WTC11 (cell line): ENCODE results near the gene SURF1. TPM values are rescaled to one million over a fixed set of nuclear protein-coding genes. Genes with fewer than 3 reads are reported as not detected.
A peak's percentile ranks its signal among the peaks of the same experiment; 100 is the strongest.

Source experiments
- ATAC-seq: fragments of 200-7000 bp; cut with Tn5 transposase; 2 replicates; pipeline ENCODE4 v1.10.0; 2021; ENCODE audit warnings: mild to moderate bottlenecking, moderate library complexity
- CTCF ChIA-PET: fragments of 300-600 bp; sonication (Branson Sonifier 250); formaldehyde crosslinking; loops from one replicate; lab custom pipeline; 2021; ENCODE audit warnings: antibody characterized with exemption; lab: Charles Lee
- POLR2A ChIA-PET: fragments of 350-600 bp; sonication (Branson Sonifier 250); formaldehyde crosslinking; loops from one replicate; lab custom pipeline; 2021; ENCODE audit warnings: antibody characterized with exemption; lab: Charles Lee
- DNase-seq: peaks from one replicate; pipeline ENCODE4 v3.0.0; 2021; ENCODE audit warnings: low spot score
- H3K27ac Mint-ChIP-seq: 2 replicates; pipeline ENCODE4 v1.8.0; 2021; ENCODE audit warnings: mixed read lengths
- H3K27me3 Mint-ChIP-seq: 2 replicates; pipeline ENCODE4 v1.8.0; 2021; ENCODE audit warnings: low read depth, mild to moderate bottlenecking, moderate library complexity, mixed read lengths
- H3K36me3 Mint-ChIP-seq: 2 replicates; pipeline ENCODE4 v1.8.0; 2021; ENCODE audit warnings: mixed read lengths
- H3K4me1 Mint-ChIP-seq: 2 replicates; pipeline ENCODE4 v1.8.0; 2022; ENCODE audit warnings: mixed read lengths
- H3K4me3 Mint-ChIP-seq: 2 replicates; pipeline ENCODE4 v1.8.0; 2021; ENCODE audit warnings: mild to moderate bottlenecking, moderate library complexity, mixed read lengths
- H3K9me3 Mint-ChIP-seq: 2 replicates; pipeline ENCODE4 v1.8.0; 2021; ENCODE audit warnings: mixed read lengths
- AR ChIP-seq: fragments of 250-450 bp; sonication (Bioruptor Pico); IDR thresholded peaks from 2 replicates; pipeline ENCODE4 v1.9.0; 2021; ENCODE audit warnings: mild to moderate bottlenecking
- CREB1 ChIP-seq: sonication (generic); formaldehyde crosslinking; IDR thresholded peaks from 2 replicates; pipeline ENCODE4 v1.8.0; 2023; ENCODE audit warnings: mild to moderate bottlenecking, missing genetic modification reagents
- CREM ChIP-seq: sonication (generic); formaldehyde crosslinking; IDR thresholded peaks from 2 replicates; pipeline ENCODE4 v1.8.1; 2022; ENCODE audit warnings: mild to moderate bottlenecking, missing genetic modification reagents, moderate library complexity
- ERG ChIP-seq: fragments of 250-450 bp; sonication (Bioruptor Pico); IDR thresholded peaks from 2 replicates; pipeline ENCODE4 v1.8.0; 2021; ENCODE audit warnings: mild to moderate bottlenecking
- FOXJ3 ChIP-seq: sonication (generic); formaldehyde crosslinking; IDR thresholded peaks from 2 replicates; pipeline ENCODE4 v1.9.0; 2021; ENCODE audit warnings: missing genetic modification reagents, mild to moderate bottlenecking, borderline replicate concordance
- FOXP1 ChIP-seq: sonication (generic); formaldehyde crosslinking; IDR thresholded peaks from 2 replicates; pipeline ENCODE4 v1.8.0; 2022; ENCODE audit warnings: missing genetic modification reagents, mild to moderate bottlenecking, moderate library complexity, borderline replicate concordance
- GRHL2 ChIP-seq: fragments of 250-450 bp; sonication (Bioruptor Pico); IDR thresholded peaks from 2 replicates; pipeline ENCODE4 v1.8.0; 2022; ENCODE audit warnings: mild to moderate bottlenecking, moderate library complexity; ENCODE audit not compliant: insufficient replicate concordance, severe bottlenecking
- HMGXB4 ChIP-seq: sonication (generic); formaldehyde crosslinking; IDR thresholded peaks from 2 replicates; pipeline ENCODE4 v1.8.1; 2023; ENCODE audit warnings: mild to moderate bottlenecking, moderate library complexity, missing genetic modification reagents
- JAZF1 ChIP-seq: fragments of 250-450 bp; sonication (Bioruptor Pico); IDR thresholded peaks from 2 replicates; pipeline ENCODE4 v1.9.0; 2021; ENCODE audit warnings: moderate library complexity, mild to moderate bottlenecking, inconsistent platforms
- MXD4 ChIP-seq: fragments of 250-450 bp; sonication (Bioruptor Pico); IDR thresholded peaks from 2 replicates; pipeline ENCODE4 v1.8.0; 2021; ENCODE audit warnings: mild to moderate bottlenecking, moderate library complexity, borderline replicate concordance
- SMAD3 ChIP-seq: sonication (generic); formaldehyde crosslinking; IDR thresholded peaks from 2 replicates; pipeline ENCODE4 v1.8.0; 2022; ENCODE audit warnings: missing genetic modification reagents, mild to moderate bottlenecking, borderline replicate concordance
- SMAD4 ChIP-seq: sonication (generic); formaldehyde crosslinking; IDR thresholded peaks from 2 replicates; pipeline ENCODE4 v1.8.0; 2022; ENCODE audit warnings: mild to moderate bottlenecking, missing genetic modification reagents
- SOX15 ChIP-seq: fragments of 250-450 bp; sonication (Bioruptor Pico); IDR thresholded peaks from 2 replicates; pipeline ENCODE4 v1.9.0; 2021; ENCODE audit warnings: mild to moderate bottlenecking
- ZNF138 ChIP-seq: sonication (generic); formaldehyde crosslinking; conservative IDR thresholded peaks from 2 replicates; pipeline ENCODE4 v1.8.1; 2022; ENCODE audit warnings: mild to moderate bottlenecking, moderate library complexity, missing genetic modification reagents
- ZNF232 ChIP-seq: sonication (generic); formaldehyde crosslinking; IDR thresholded peaks from 2 replicates; pipeline ENCODE4 v1.8.0; 2022; ENCODE audit warnings: mild to moderate bottlenecking, missing genetic modification reagents
- total RNA-seq: library from RNA; stranded (reverse); gene quantifications from 3 replicates; pipeline ENCODE4 v1.2.3, GENCODE V29; 2021
- TF ChIP-seq, protein P1 (sequence below): sonication (generic); formaldehyde crosslinking; IDR thresholded peaks from 2 replicates; pipeline ENCODE4 v1.8.0; 2023; ENCODE audit warnings: mild to moderate bottlenecking, missing genetic modification reagents
- TF ChIP-seq, protein P2 (sequence below): fragments of 250-450 bp; sonication (Bioruptor Pico); conservative IDR thresholded peaks from 2 replicates; pipeline ENCODE4 v1.9.0; 2021; ENCODE audit warnings: mild to moderate bottlenecking

The SURF1 gene
- total RNA-seq, 1 experiment from 2014 or later: 33.3 TPM

- Mint-ChIP-seq H3K4me1 (peaks cover 32% of the 10 kb centered on the region), H3K36me3 (peaks cover 47% of the 10 kb centered on the region), H3K27ac (no peak overlapping the region; the same call in 1 of the 2 replicates), H3K9me3 (no peaks in the 10 kb centered on the region), H3K27me3 (no peaks in the 10 kb centered on the region; the same call in 1 of the 2 replicates), H3K4me3 (no peak overlapping the region)
- CTCF ChIA-PET: interaction anchor here (7.9 kb wide), 1 partner anchor 11 kb away, joined by 74 read pairs; no protein-coding TSS in a partner anchor
- no peak for ATAC-seq
- TF ChIP-seq GRHL2 (CRISPR knock-in tag) (no peak), AR (CRISPR knock-in tag) (peak; percentile 67; the same call in 1 of the 2 replicates), SOX15 (CRISPR knock-in tag) (no peak), CREM (CRISPR knock-in tag) (no peak), MXD4 (CRISPR knock-in tag) (no peak), ZNF138 (CRISPR knock-in tag) (no peak)
- TF ChIP-seq, protein P1, sequence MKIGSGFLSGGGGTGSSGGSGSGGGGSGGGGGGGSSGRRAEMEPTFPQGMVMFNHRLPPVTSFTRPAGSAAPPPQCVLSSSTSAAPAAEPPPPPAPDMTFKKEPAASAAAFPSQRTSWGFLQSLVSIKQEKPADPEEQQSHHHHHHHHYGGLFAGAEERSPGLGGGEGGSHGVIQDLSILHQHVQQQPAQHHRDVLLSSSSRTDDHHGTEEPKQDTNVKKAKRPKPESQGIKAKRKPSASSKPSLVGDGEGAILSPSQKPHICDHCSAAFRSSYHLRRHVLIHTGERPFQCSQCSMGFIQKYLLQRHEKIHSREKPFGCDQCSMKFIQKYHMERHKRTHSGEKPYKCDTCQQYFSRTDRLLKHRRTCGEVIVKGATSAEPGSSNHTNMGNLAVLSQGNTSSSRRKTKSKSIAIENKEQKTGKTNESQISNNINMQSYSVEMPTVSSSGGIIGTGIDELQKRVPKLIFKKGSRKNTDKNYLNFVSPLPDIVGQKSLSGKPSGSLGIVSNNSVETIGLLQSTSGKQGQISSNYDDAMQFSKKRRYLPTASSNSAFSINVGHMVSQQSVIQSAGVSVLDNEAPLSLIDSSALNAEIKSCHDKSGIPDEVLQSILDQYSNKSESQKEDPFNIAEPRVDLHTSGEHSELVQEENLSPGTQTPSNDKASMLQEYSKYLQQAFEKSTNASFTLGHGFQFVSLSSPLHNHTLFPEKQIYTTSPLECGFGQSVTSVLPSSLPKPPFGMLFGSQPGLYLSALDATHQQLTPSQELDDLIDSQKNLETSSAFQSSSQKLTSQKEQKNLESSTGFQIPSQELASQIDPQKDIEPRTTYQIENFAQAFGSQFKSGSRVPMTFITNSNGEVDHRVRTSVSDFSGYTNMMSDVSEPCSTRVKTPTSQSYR: no peak
- TF ChIP-seq, all 79 proteins: peak for 1
- POLR2A ChIA-PET: interaction anchor here (0.7 to 1.9 kb wide), 2 partner anchors 10 to 11 kb away, joined by 3 to 6 read pairs; no protein-coding TSS in a partner anchor
- DNase-seq: no peak
These were observed 2.7 kb downstream of the SURF1 start for GRCh38 chr9:133353548-133353947.

DNA sequence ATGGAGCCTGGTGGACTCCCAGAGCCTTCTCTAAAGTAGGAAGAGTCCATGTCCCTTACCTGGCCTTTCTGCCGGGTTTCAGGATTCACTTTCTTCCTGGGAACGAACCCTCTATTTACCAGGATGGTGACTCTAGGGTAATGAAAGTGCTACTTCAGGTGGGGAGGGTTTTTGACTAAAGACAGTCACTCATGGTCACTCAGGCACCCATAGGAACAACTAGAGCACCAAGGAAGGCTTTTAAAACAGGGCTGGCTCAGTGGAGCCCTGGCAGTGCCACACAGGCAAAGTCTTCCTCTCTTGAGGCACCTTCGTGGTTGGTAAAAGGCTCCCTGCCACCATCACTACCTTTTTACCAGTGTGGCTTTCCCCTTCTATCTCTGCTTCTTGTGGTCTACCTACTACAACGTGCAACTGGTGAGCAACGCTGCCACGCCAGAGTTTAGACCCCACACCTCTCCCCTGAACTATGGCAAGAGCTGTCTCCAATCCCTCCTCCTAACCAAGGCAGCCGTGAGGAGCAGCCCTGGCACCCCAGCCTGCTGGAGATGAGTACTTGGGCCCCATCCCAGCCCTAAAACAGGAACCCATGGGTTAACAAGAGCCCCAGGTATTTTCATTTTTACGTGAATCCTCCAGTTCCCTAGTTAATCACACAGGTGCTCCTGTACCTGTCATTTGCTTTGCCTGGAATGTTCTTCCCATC, 3.5 kb downstream of the SURF1 start:
- ATAC-seq (no peak), DNase-seq (no peak)
- peaks cover 30% of the 10 kb centered on the region for H3K4me1 Mint-ChIP-seq
- no peaks in the 10 kb centered on the region; the same call in 1 of the 2 replicates for H3K27me3 Mint-ChIP-seq
- ChIA-PET CTCF (interaction anchor here (7.9 kb wide), 1 partner anchor 10 kb away, joined by 74 read pairs; no protein-coding TSS in a partner anchor), POLR2A (interaction anchor here (1.9 kb wide), 1 partner anchor 11 kb away, joined by 6 read pairs; no protein-coding TSS in a partner anchor)
- H3K9me3 Mint-ChIP-seq: no peaks in the 10 kb centered on the region
- H3K4me3 Mint-ChIP-seq: no peak overlapping the region
- peaks cover 49% of the 10 kb centered on the region for H3K36me3 Mint-ChIP-seq
- H3K27ac Mint-ChIP-seq: peak overlapping the region; percentile 32
- TF ChIP-seq SMAD4 (CRISPR knock-in tag) (no peak), ERG (peak; percentile 64; the same call in 1 of the 2 replicates), SMAD3 (CRISPR knock-in tag) (0 out of 2 replicates have a peak, but pooled peaks have one; percentile 24), JAZF1 (CRISPR knock-in tag) (no peak), ZNF232 (CRISPR knock-in tag) (no peak), CREB1 (CRISPR knock-in tag) (no peak), FOXJ3 (no peak), FOXP1 (no peak), HMGXB4 (CRISPR knock-in tag) (no peak)
- TF ChIP-seq, protein P1: no peak
- TF ChIP-seq, protein P2, sequence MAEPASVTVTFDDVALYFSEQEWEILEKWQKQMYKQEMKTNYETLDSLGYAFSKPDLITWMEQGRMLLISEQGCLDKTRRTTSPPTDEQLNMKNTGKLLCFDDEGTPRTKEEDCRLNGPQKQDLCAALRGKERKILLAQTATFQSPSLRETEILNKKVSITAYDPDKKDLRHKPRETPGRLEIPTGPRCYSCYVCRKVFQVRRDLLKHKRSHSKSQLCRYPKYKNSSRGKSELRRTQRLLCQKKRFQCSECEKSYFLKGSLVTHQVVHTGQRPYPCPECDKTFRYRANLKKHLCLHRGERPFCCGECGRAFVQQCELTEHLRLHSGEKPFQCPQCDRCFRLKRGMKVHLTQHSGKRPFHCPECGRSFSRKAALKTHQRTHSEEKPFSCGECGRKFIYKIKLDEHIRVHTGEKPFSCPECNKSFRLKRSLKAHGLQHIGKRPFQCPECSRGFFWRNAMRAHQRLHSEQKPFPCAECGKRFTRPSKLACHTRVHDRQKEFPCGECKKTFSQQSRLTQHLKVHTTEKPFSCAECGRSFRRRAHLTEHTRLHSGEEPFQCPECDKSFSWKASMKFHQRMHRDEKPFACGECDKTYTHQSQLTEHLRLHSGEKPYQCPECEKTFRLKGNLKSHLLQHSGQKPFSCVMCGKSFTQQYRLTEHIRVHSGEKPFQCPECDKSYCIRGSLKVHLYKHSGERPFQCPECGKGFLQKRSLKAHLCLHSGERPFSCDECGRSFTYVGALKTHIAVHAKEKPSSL: peak; percentile 56; the same call in 1 of the 2 replicates
